GM12891 (cell line): ENCODE measurements around the gene PPP2R5A.
A peak's percentile ranks its signal among the peaks of the same experiment; 100 is the strongest.

Experiments
- POLR2A ChIP-seq: IDR thresholded peaks from 2 replicates; pipeline ENCODE4 v1.6.1; 2011; ENCODE audit warnings: low read depth, low read length, control low read depth
- POLR2AphosphoS5 ChIP-seq: IDR thresholded peaks from 2 replicates; pipeline ENCODE4 v1.6.1; 2011; ENCODE audit warnings: low read depth, low read length, control low read depth
- SPI1 ChIP-seq: IDR thresholded peaks from 2 replicates; pipeline ENCODE4 v1.6.1; 2011; ENCODE audit warnings: low read depth, low read length, control low read depth
- TAF1 ChIP-seq: IDR thresholded peaks from 2 replicates; pipeline ENCODE4 v1.6.1; 2011; ENCODE audit warnings: low read depth, low read length, control low read depth

DNA sequence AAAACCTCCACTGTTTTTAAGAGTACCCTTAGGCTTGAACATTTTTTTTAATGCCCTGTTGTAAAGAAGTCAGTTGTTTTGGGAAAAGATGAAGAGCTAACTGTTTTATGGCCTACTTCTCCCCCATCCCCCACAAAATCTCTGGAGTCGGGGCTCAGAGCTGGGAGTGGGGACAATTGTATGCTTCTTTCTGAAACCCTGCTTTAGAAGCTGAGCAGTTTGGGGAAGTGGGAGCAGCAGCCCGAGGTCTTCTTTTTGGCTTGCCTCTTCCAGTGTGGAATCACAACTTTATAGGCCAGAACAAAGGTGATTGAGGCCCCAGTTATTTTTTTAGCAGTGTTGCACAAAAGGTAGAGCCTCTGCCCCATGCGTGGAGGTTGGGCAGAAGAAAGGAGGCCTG is 25.2 kb downstream of the PPP2R5A start:
- no peak for TF ChIP-seq POLR2A
- no peak for TF ChIP-seq POLR2AphosphoS5
- peak; percentile 62 for TF ChIP-seq SPI1
- no peak for TF ChIP-seq TAF1
